ENCODE measurements around the gene PIM1.

PIM1 gene

DNA sequence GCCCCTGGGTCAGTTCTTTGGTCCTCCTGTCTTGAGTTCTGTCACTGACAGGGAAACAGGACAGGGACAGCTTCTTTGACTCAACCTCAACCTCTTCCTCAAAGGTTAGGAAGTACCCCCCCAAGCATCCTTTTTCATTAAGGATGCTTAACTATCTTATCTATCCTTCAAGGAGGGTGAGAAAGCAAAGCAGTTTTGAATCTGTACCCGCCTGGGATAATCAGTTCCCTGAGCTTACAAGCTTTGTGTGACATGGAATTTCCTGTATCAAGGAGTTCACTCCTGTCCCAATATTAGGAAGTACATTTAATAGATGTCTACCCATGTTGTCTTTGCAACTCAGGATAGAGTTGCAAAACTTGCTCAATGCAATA lies 31.1 kb upstream of the PIM1 start:
- DNase-seq, result no peak

DNA sequence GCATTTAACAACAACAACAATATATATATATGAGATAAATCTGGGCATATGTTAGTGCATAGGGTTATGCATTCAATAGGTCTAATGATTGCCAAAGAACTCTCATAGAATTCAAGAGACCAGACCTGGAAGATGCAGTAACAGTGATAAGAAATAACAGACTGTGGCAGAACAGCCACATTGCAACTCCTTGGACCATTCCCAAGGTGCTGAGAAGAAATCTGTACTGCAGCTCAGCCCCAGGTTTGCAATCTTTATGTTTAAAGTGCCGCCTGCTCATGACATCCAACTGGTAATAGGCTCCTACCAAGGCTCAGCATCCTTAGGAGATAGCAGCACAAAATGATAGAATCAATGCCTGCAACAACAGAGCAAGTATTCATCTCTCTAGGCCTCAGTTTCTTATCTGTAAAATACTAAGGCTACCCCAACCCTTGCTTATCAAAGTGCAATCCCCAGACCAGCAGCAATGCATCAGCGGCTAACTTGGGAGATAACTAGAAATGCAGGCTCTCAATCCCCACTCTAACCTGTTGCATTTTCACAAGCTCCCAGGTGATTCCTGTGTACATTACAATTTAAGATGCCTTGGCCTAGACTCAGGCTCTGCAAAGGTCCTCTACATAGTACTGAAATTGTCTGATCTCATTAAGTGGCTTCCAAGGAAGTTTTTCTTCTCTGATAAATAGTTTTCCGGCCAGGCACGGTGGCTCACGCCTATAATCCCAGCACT lies 30.6 kb upstream of the PIM1 start:
- DNase-seq, result peak; percentile 32

- no peak for DNase-seq
Observed at GRCh38 chr6:37140145-37140544, 29.8 kb upstream of the PIM1 start.

DNA sequence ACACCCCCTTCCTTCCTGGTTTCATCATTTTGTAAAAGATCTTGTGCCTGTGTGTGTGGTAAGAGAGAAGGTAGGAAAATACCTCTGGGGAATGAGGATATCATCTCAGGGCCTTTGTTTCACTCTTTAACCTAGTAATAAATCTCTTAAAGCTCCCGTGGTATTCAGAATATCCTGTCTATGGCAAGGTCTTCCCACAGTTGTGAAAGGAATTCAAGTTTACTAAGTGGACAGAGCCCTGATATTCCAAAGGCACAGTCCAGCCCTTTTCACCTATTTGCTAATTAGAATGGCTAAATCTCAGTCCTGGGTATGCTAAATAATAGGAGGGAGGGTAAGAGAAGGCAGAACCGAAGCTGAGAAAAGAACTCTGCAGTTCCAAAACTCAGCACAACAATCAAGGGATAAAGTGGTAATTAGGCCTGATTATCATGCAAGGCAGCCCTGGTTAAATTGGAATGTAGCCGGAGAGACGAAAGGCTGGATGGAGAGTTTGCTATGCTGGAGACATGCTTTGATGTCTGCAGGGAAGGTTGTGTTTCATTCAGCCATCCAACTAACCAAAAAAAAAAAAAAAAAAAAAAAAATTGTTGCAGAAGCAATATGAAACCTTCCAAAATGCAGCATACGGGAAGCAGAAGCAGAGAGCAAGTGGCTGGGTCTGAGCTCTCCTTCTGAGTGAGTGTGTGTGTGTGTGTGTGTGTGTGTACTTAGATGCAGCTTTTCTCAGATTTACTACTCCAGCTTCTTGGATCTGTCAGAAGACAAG lies 28.5 kb upstream of the PIM1 start:
- peak; percentile 62 for DNase-seq

GRCh38 chr6:37142050-37142614 lies 27.8 kb upstream of the PIM1 start:
- no peak for DNase-seq

DNA sequence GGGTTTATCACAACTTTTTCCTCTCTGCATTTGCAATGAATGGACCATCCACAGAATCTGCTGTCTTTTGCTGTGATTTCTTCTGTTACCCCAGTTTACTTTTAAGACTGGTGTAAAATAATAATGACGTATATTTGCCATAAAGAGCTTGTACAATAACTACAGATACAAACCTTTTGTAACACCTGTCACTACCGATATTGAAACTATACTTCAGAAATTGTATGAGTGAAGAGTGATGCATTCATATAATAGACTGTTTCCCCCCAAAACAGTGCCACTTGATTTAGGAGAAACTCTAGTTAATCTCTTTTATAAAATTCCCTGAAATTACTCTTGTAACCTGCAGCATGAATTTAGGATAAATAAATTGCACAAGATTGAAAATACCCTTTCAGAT lies 26.4 kb upstream of the PIM1 start:
- DNase-seq, result no peak

- peak; percentile 31 for DNase-seq
Observed at GRCh38 chr6:37145443-37145842, 24.5 kb upstream of the PIM1 start.

DNA sequence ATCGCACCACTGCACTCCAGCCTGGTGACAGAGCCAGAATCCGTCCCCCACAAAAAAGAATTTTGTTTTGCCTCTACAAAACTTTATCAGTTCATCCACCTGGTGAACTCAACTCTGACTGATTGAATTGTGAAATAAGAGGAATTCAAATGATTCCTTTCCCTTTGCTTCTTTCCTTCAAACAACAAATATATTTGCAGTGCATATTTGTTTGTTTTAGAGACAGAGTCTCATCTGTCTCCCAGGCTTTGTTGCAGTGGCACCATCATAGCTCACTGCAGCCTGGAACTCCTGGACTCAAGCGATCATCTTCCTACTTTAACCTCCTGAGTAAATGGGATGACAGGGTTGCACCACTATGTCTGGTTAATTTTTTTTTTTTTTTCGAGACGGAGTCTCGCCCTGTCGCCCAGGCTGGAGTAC lies 23.2 kb upstream of the PIM1 start:
- DNase-seq, result no peak

- no peak for DNase-seq
Observed at GRCh38 chr6:37149745-37150144, 20.2 kb upstream of the PIM1 start.

DNA sequence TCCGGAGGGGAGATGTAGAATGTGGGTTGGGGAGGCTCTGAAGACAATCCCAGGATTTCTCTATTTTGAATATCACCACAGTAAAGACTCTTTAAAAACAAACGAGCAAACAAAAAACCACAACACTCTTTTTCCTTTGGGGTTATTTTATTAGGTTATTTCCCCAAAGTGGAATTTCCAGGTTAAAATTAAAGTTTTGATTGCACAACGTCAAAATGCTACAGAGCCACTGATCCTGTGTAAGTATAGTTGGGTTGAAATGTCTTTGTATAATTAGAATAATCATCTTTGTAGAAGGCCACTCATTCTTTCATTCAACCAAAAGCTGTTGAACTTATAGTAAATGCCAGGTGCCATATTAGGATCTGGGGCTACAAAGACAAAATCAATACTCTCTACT lies 19.6 kb upstream of the PIM1 start:
- no peak for DNase-seq

GRCh38 chr6:37155394-37156312 lies 14.3 kb upstream of the PIM1 start:
- DNase-seq, result no peak

- DNase-seq, result no peak
Observed at GRCh38 chr6:37158508-37158907, 11.4 kb upstream of the PIM1 start.

DNA sequence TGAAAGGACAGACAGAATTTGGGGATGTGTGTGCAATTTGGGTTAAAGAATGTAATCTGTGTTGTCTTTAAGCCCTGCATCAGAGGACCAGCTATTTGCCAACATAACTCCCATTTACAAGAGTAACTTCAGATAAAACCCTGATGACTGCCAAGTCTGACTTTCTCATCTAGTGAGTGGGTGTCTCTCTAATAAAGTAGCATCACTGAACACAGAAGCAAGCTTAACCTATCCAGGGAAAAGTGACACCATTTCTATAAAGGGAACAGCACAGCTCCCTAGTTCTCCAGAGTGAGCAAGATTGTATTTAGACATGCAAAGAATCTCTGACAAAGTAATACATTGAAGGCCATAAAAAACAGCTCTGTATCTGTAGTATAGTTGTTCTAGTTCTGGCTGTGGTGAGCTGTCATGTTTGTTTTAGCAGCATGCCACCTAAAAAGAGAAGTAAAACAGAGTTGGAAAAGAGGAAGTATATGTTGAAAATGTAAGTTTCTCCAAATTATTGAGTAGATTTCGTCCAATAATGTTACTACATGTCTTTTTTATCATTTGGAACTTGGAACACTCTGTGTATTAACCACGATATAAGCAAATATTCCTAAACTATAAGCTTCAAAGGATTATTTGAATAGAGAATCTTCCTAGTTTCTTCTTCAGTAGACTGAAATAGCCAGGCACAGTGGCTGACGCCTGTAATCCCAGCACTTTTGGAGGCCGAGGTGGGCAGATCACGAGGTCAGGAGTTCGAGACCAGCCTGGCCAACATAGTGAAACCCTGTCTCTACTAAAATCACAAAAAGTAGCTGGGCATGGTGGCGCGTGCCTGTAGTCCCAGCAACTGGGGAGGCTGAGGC lies 8.8 kb upstream of the PIM1 start:
- peak; percentile 32 for DNase-seq

DNA sequence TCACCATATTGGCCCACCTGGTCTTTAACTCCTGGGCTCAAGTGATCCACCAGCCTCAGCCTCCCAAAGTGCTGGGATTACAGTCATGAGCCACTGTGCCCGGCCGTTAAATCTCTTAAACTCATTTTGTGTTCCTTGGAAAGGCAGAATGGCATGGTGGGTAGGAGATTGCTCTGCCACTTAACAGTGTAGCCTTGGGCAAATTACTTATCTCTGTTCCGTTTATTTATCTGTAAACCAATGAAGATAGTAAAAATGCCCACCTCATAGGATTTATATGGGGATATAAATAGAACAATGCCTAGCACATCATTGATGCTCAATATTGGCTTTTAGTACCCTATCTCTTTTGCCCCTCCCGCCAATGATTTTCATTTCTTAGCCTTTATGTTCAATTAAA lies 7.2 kb upstream of the PIM1 start:
- no peak for DNase-seq

DNA sequence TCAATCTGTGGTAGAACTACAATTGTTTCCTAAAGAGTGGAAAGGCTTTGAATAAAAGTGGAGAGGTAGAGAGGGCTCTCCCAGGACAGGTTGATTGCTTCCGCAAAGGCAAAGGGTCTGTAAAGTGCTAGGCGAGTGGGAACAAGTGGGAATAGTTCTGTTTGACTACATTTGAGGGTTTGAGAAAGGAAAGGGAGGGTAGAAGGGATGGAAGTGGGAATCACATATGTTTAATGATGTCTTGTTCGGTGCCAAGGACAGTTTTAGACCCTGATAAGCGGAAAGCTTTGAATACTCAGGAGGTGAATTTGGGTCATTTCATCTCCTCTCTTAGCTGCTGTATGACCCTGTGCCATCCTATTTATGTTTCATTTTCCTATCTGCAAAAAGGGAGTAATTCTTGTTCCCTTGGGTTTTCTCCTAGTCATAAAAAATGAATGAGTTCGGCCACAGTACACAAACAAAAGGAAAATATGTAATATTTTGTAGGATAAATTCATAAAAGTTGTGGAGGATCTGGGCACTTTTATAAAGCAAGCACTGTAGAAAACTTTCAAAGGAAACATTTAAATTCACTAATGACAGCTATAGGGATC lies 1.7 kb upstream of the PIM1 start:
- DNase-seq, result no peak

DNA sequence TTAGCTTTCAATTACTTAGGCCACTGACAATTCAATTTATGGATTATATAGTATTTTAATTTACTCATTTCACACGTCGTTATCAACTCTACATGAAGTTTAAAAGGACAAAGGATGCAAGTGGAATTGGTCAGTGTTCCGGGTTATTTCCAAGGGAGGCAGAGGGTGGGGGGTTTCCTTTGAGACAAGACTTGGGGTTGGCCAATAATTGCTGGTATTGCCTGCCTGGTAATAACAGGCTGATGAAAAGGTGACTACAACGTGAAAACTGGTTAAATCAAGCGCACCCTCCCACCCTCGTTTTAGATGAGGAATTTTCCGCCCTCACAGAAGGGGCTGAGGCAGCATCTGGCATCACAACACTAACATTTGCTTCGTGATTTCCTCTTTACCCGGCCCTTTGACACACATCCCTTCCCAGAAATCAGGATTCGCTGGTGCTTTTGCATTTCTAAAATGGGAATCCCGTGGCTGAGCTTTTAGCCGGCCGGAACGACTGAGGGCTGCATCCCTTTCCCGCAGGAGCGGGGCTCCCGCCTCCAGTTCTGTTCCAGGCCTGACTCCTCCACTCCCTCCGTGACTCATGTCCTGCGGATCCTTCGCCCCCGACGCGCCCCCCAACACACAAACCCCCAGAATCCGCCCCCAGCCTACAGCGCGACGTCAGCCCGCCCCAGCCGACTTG lies 999 bp upstream of the PIM1 start:
- peak; percentile 85 for DNase-seq

DNA sequence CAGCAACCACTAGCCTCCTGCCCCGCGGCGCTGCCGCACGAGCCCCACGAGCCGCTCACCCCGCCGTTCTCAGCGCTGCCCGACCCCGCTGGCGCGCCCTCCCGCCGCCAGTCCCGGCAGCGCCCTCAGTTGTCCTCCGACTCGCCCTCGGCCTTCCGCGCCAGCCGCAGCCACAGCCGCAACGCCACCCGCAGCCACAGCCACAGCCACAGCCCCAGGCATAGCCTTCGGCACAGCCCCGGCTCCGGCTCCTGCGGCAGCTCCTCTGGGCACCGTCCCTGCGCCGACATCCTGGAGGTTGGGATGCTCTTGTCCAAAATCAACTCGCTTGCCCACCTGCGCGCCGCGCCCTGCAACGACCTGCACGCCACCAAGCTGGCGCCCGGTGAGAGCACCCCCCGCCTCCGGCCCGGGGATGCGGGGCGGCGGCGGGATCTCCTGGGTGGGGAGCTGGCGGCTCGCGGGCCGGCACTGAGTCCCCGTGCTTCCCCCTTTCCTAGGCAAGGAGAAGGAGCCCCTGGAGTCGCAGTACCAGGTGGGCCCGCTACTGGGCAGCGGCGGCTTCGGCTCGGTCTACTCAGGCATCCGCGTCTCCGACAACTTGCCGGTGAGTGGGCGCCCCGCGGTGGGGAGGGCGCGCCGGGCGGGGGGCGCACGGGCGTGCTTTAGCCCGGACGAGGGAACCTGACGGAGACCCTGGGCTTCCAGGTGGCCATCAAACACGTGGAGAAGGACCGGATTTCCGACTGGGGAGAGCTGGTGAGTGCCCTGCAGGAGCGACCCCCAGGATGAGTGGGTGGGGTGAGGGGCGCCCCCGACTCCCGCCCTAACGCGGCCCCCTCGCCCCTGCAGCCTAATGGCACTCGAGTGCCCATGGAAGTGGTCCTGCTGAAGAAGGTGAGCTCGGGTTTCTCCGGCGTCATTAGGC lies 585 bp downstream of the PIM1 start:
- peak; percentile 16 for DNase-seq

GRCh38 chr6:37171201-37171969 lies 1.4 kb downstream of the PIM1 start:
- no peak for DNase-seq

Measured in NCI-H226 (cell line).